A673 (cell line): Measurements from ENCODE around the gene NR6A1. TPM values are rescaled to one million over a fixed set of nuclear protein-coding genes. Genes with fewer than 3 reads are reported as not detected.

Source experiments
- BruUV-seq: library from RNA; stranded (reverse); fragments of 400-500 nt; replicated peaks from 2 replicates; lab custom pipeline; 2021; lab: Mats Ljungman, UMichigan
- CTCF ChIA-PET: fragments of 300-600 bp; sonication (Branson Sonifier 250); formaldehyde crosslinking; loops from one replicate; lab custom pipeline; 2022; ENCODE audit warnings: antibody characterized with exemption; lab: Charles Lee
- POLR2A ChIA-PET: fragments of 300-600 bp; sonication (Branson Sonifier 250); formaldehyde crosslinking; loops from one replicate; lab custom pipeline; 2022; ENCODE audit warnings: antibody characterized with exemption; ENCODE audit not compliant: low non-redundant PET; lab: Charles Lee
- DNase-seq: peaks from one replicate; pipeline ENCODE4 v3.0.0-alpha.2; 2015; ENCODE audit warnings: low spot score
- H3K27ac ChIP-seq: fragments of 200-600 bp; sonication (generic); 2 replicates; pipeline ENCODE4 v1.5.1; 2016; ENCODE audit warnings: mixed run types, low read depth, mild to moderate bottlenecking, mixed read lengths, antibody characterized with exemption, low read length; ENCODE audit not compliant: poor library complexity, severe bottlenecking
- H3K27me3 ChIP-seq: fragments of 200-600 bp; sonication (generic); replicated peaks from 2 replicates; pipeline ENCODE4 v1.6.1; 2017; ENCODE audit warnings: mixed run types, low read depth, mild to moderate bottlenecking, mixed read lengths, antibody characterized with exemption, low read length; ENCODE audit not compliant: insufficient read depth, poor library complexity
- H3K36me3 ChIP-seq: fragments of 200-600 bp; sonication (generic); 2 replicates; pipeline ENCODE4 v1.6.1; 2016; ENCODE audit warnings: mixed run types, mild to moderate bottlenecking, mixed read lengths, antibody characterized with exemption, low read length; ENCODE audit not compliant: insufficient read depth, poor library complexity, severe bottlenecking
- H3K4me1 ChIP-seq: fragments of 200-600 bp; sonication (generic); 2 replicates; pipeline ENCODE4 v1.6.1; 2017; ENCODE audit warnings: mixed run types, mild to moderate bottlenecking, mixed read lengths, antibody characterized with exemption, low read length; ENCODE audit not compliant: insufficient read depth, poor library complexity, severe bottlenecking
- H3K4me3 ChIP-seq: fragments of 200-600 bp; sonication (generic); 2 replicates; pipeline ENCODE4 v1.5.1; 2016; ENCODE audit warnings: low read depth, mixed run types, mild to moderate bottlenecking, mixed read lengths, low read length; ENCODE audit not compliant: poor library complexity, severe bottlenecking
- H3K9me3 ChIP-seq: fragments of 200-600 bp; sonication (generic); 2 replicates; pipeline ENCODE4 v1.6.1; 2016; ENCODE audit warnings: mixed run types, low read depth, mild to moderate bottlenecking, mixed read lengths, antibody characterized with exemption, low read length; ENCODE audit not compliant: poor library complexity, severe bottlenecking
- CTCF ChIP-seq: fragments of 300-800, 200-600 bp; sonication (generic); conservative IDR thresholded peaks from 2 replicates; pipeline ENCODE4 v1.5.1; 2017; ENCODE audit warnings: low read depth, mild to moderate bottlenecking, antibody characterized with exemption, low read length, moderate library complexity, mixed read lengths
- EZH2 ChIP-seq: fragments of 200-600 bp; sonication (generic); IDR thresholded peaks from 2 replicates; pipeline ENCODE4 v1.6.1; 2017; ENCODE audit warnings: borderline replicate concordance, low read depth, mild to moderate bottlenecking, mixed read lengths, antibody characterized with exemption, low read length; ENCODE audit not compliant: poor library complexity, severe bottlenecking
- intact Hi-C: fragments of 100-400 bp; cut with micrococcal nuclease; formaldehyde crosslinking; loops from one replicate; pipeline ENCODE4 v1.10.0; 2022; ENCODE audit not compliant: unreplicated experiment
- total RNA-seq: library from RNA; stranded (reverse); gene quantifications from 2 replicates; pipeline ENCODE4 v1.2.3, GENCODE V29; 2021

NR6A1 gene
- total RNA-seq, 1 experiment from 2014 or later, result 5.3 TPM

GRCh38 chr9:124652203-124652602, 118.9 kb downstream of the NR6A1 start:
- Histone ChIP-seq H3K27ac (no peak overlapping the region), H3K4me3 (no peak overlapping the region), H3K36me3 (no peaks in the 10 kb centered on the region), H3K27me3 (no peaks in the 10 kb centered on the region), H3K4me1 (peaks cover 4% of the 10 kb centered on the region), H3K9me3 (no peaks in the 10 kb centered on the region)
- no peak for DNase-seq
- POLR2A ChIA-PET, result no interaction called here
- BruUV-seq, result no TSS peak
- intact Hi-C loops, result no loop called here
- CTCF ChIA-PET, result no interaction called here
- TF ChIP-seq EZH2 (no peak), CTCF (no peak)

GRCh38 chr9:124645274-124645673, 125.8 kb downstream of the NR6A1 start:
- ChIA-PET POLR2A (no interaction called here), CTCF (no interaction called here)
- no peak for DNase-seq
- TF ChIP-seq EZH2 (no peak), CTCF (no peak)
- intact Hi-C loops, result no loop called here
- H3K36me3 ChIP-seq, result no peaks in the 10 kb centered on the region
- H3K27ac ChIP-seq, result no peak overlapping the region
- no peaks in the 10 kb centered on the region for H3K4me1 ChIP-seq
- no TSS peak for BruUV-seq
- H3K27me3 ChIP-seq, result no peaks in the 10 kb centered on the region
- no peak overlapping the region for H3K4me3 ChIP-seq
- H3K9me3 ChIP-seq, result no peaks in the 10 kb centered on the region

DNA sequence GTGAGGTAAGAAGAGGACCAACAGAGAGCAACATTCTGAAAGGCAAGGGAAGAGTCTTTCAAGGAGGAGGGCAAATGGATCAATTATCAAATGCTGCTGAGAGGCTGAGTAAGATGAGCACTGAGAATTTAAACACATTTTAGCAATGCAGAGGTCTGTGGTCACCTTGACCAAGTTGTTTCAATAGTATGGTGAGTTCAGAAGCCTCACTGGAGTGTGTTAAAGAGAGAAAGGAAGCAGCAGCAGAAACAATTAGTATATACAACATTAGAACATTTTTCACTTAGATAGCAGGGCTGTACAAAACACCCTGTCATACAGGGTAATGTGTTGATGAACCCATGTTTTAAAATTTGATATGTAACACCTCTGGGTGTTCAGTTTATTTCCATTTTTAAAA, 131.5 kb downstream of the NR6A1 start:
- DNase-seq, result no peak
- H3K27me3 ChIP-seq, result no peaks in the 10 kb centered on the region
- intact Hi-C loops, result no loop called here
- no peaks in the 10 kb centered on the region for H3K4me1 ChIP-seq
- ChIA-PET CTCF (no interaction called here), POLR2A (no interaction called here)
- BruUV-seq, result no TSS peak
- no peak overlapping the region for H3K27ac ChIP-seq
- H3K36me3 ChIP-seq, result no peaks in the 10 kb centered on the region
- no peaks in the 10 kb centered on the region for H3K9me3 ChIP-seq
- no peak overlapping the region for H3K4me3 ChIP-seq
- TF ChIP-seq CTCF (no peak), EZH2 (no peak)
